AML-193 (cell line): ENCODE results near the gene DPEP1.
"Not testable (repeated sequence)": the region's sequence is repeated elsewhere in the genome, so short reads cannot be mapped to it uniquely, and the experiment has no call there.

ENCODE experiments used
- DNase-seq, 2 experiments: peaks; one replicate each; lab custom pipeline; 2025; lab: John Stamatoyannopoulos, UW

Gene DPEP1

GRCh38 chr16:89613231-89613953 is at the start of gene DPEP1:
TSS of gene DPEP1 (plus strand) at chr16:89613642. CDS start at chr16:89630411, 16,769 bp downstream.
- DNase-seq, result no peak

GRCh38 chr16:89564476-89565255 is 48.8 kb upstream of the DPEP1 start:
- DNase-seq, result no peak

GRCh38 chr16:89565256-89565505 is 48.3 kb upstream of the DPEP1 start:
- DNase-seq, result no peak

- DNase-seq, result peak in 1 of 2 experiments; percentile 45
These were observed 47.7 kb upstream of the DPEP1 start for GRCh38 chr16:89565506-89566372.

- DNase-seq, result no peak
These were observed 45.5 kb upstream of the DPEP1 start for GRCh38 chr16:89567656-89568594.

GRCh38 chr16:89569506-89570341 is 43.7 kb upstream of the DPEP1 start:
- no peak for DNase-seq

- no peak for DNase-seq
These were observed 43.0 kb upstream of the DPEP1 start for GRCh38 chr16:89570342-89570923.

GRCh38 chr16:89570983-89571598 is 42.4 kb upstream of the DPEP1 start:
- DNase-seq, result not testable (repeated sequence)

GRCh38 chr16:89571636-89572035 is 41.8 kb upstream of the DPEP1 start:
- DNase-seq, result no peak

GRCh38 chr16:89572073-89572484 is 41.4 kb upstream of the DPEP1 start:
- no peak for DNase-seq

GRCh38 chr16:89572485-89573205 is 40.8 kb upstream of the DPEP1 start:
- DNase-seq, result no peak

- no peak for DNase-seq
These were observed 39.4 kb upstream of the DPEP1 start for GRCh38 chr16:89573826-89574680.

GRCh38 chr16:89574681-89575246 is 38.7 kb upstream of the DPEP1 start:
- DNase-seq, result peak; percentile 50 to 65

- no peak for DNase-seq
These were observed 37.9 kb upstream of the DPEP1 start, which contains the start of gene CPNE7 for GRCh38 chr16:89575247-89576152. TSS of gene CPNE7 (plus strand) at chr16:89575758. CDS start at chr16:89575898, 140 bp downstream.

- DNase-seq, result no peak
These were observed 37.0 kb upstream of the DPEP1 start for GRCh38 chr16:89576153-89577054.
